OCI-LY3 (cell line): Measurements from ENCODE around the gene POLR3GL.
A peak's percentile ranks its signal among the peaks of the same experiment; 100 is the strongest.

ENCODE experiments used
- H2AFZ ChIP-seq: fragments of 200-600, 300-600 bp; shearing (Covaris generic); 2 replicates; pipeline ENCODE4 v1.6.0; 2014; ENCODE audit warnings: antibody characterized with exemption, low read depth, low read length
- H3K27ac ChIP-seq: fragments of 200-600, 300-600 bp; sonication (generic); 2 replicates; pipeline ENCODE4 v1.5.1; 2014; ENCODE audit warnings: mild to moderate bottlenecking, low read length, moderate library complexity, mixed read lengths
- H3K27me3 ChIP-seq: fragments of 200-600, 300-600 bp; sonication (generic); 2 replicates; pipeline ENCODE4 v1.6.1; 2014; ENCODE audit warnings: low read depth, low read length, mixed read lengths
- H3K36me3 ChIP-seq: fragments of 200-600, 300-600 bp; sonication (generic); replicated peaks from 2 replicates; pipeline ENCODE3; 2014; ENCODE audit warnings: low read depth, low read length, mixed read lengths
- H3K4me1 ChIP-seq: fragments of 300-600, 200-600 bp; sonication (generic); 2 replicates; pipeline ENCODE4 v1.6.1; 2014; ENCODE audit warnings: low read length, mixed read lengths
- H3K4me2 ChIP-seq: fragments of 200-600, 300-600 bp; sonication (generic); 2 replicates; pipeline ENCODE4 v1.6.1; 2014; ENCODE audit warnings: low read length, mixed read lengths
- H3K4me3 ChIP-seq: fragments of 300-600, 200-600 bp; sonication (generic); 2 replicates; pipeline ENCODE4 v1.5.1; 2014; ENCODE audit warnings: antibody characterized with exemption, mild to moderate bottlenecking, low read length, moderate library complexity
- H3K79me2 ChIP-seq: fragments of 300-600, 200-600 bp; shearing (Covaris generic); 2 replicates; pipeline ENCODE4 v1.6.1; 2014; ENCODE audit warnings: mild to moderate bottlenecking, low read length, mixed read lengths
- H3K9ac ChIP-seq: fragments of 300-600, 200-600 bp; shearing (Covaris generic); 2 replicates; pipeline ENCODE4 v1.6.0; 2014; ENCODE audit warnings: mild to moderate bottlenecking, low read length, moderate library complexity
- H3K9me3 ChIP-seq: fragments of 200-600, 300-600 bp; shearing (Covaris generic); 2 replicates; pipeline ENCODE4 v1.6.1; 2014; ENCODE audit warnings: low read length, mixed read lengths; ENCODE audit not compliant: insufficient read depth
- H4K20me1 ChIP-seq: fragments of 200-600, 300-600 bp; sonication (generic); 2 replicates; pipeline ENCODE4 v1.6.1; 2016; ENCODE audit warnings: low read length, mixed read lengths; ENCODE audit not compliant: insufficient read depth
- EZH2phosphoT487 ChIP-seq: fragments of 200-600 bp; shearing (Covaris generic); IDR thresholded peaks from 2 replicates; pipeline ENCODE4 v1.6.1; 2018; ENCODE audit warnings: antibody characterized with exemption, mixed run types, low read depth
- TF ChIP-seq, protein P1 (sequence below): fragments of 200-600, 300-600 bp; sonication (generic); IDR thresholded peaks from 2 replicates; pipeline ENCODE4 v1.5.1; 2014; ENCODE audit warnings: antibody characterized with exemption, low read length, low read depth

POLR3GL gene

DNA sequence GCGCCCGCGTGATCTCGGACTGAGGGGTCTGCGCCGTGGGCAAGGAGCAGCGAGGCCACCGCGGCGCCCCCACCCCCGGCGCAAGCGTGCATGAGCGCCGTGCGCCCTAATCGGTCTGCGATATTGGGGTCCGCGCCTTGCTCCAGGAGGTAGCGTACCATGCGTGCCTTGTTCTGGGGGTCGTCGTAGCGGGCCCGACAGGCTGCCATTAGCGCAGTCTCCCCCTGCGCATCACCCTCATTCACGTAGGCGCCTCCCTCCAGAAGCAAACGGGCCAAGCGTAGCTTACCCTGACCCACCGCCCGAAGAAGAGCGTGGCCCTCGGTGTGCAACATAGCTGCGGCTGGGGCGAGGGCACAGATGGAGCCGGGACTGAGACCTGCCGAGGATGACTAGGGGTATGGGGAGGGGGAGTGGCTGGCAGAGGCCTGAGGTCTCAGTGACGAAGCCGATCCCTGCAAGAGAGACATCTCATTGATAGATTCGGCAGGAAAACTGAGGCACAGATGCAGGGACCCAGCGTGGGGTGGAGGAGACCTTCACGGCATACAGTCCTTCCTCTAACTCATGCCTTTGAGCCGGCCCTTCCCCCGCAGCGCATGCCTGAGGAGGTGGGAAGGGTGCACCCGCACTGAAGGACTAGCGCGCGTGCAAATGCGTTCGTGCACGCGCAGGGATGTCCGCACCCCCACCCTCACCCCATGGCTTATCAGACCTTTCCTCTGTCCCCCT, 2.9 kb upstream of the POLR3GL start:
- Histone ChIP-seq H2AFZ (peak overlapping the region; percentile 87), H3K4me3 (peak overlapping the region; percentile 81), H3K27me3 (peaks cover 18% of the 10 kb centered on the region), H3K36me3 (no peaks in the 10 kb centered on the region), H3K79me2 (peaks cover 6% of the 10 kb centered on the region), H3K4me1 (peaks cover 42% of the 10 kb centered on the region), H3K4me2 (peak overlapping the region; percentile 98), H3K9ac (peak overlapping the region; percentile 73), H3K9me3 (no peaks in the 10 kb centered on the region), H4K20me1 (no peaks in the 10 kb centered on the region), H3K27ac (no peak overlapping the region)
- TF ChIP-seq EZH2phosphoT487: no peak
- TF ChIP-seq, protein P1, sequence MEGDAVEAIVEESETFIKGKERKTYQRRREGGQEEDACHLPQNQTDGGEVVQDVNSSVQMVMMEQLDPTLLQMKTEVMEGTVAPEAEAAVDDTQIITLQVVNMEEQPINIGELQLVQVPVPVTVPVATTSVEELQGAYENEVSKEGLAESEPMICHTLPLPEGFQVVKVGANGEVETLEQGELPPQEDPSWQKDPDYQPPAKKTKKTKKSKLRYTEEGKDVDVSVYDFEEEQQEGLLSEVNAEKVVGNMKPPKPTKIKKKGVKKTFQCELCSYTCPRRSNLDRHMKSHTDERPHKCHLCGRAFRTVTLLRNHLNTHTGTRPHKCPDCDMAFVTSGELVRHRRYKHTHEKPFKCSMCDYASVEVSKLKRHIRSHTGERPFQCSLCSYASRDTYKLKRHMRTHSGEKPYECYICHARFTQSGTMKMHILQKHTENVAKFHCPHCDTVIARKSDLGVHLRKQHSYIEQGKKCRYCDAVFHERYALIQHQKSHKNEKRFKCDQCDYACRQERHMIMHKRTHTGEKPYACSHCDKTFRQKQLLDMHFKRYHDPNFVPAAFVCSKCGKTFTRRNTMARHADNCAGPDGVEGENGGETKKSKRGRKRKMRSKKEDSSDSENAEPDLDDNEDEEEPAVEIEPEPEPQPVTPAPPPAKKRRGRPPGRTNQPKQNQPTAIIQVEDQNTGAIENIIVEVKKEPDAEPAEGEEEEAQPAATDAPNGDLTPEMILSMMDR: no peak

DNA sequence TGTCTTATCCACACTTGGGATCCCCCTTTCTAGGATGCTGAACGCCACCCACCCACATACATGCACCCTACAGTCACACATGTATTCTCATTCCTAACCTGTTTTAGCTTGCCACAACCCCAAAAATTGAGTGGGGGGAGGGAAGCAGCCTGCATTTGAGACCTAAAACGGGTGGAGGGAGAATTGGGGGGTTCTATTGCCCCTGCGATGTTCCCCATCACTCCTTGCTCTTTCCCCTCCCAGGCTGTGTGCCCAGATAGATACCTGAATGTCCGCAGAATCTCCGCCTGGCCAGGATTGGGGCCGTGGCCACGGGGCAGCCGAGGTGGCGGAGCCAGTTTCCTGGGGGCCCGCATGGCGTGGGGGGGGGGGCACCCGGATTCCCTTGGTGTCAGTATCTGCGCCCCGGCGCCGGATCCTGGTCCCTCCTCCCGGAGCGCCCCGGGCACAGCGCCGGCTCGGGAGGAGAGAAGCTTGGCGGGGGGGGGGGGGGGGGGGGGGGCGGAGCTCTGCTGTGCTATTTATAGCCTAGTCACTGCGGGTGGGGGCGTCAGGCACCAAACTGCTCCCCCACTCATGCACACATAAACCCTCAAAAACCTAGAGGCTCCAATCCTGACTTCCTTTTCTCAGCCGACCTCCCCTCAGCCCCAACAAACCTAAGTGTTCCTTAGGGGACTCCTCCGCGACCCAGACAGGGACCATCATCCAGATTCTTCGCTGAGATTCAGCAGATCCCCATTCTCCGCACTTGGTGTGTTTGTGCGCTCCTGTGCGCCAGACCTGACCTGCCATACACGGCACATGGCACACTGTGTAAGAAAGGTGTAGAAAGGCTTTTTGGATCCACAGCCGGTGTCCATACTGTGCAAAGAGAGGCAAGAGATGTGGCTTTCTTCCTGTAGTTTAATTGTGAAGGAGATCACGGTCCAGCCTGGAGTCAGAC, 2.1 kb upstream of the POLR3GL start:
- Histone ChIP-seq H3K9me3 (no peaks in the 10 kb centered on the region; the same call in 1 of the 2 replicates), H3K27me3 (peaks cover 18% of the 10 kb centered on the region), H3K9ac (peak overlapping the region; percentile 73), H3K36me3 (peaks cover 1% of the 10 kb centered on the region), H2AFZ (peak overlapping the region; percentile 87), H3K79me2 (no peaks in the 10 kb centered on the region; the same call in 1 of the 2 replicates), H3K4me3 (peak overlapping the region; percentile 81), H3K27ac (no peak overlapping the region), H4K20me1 (no peaks in the 10 kb centered on the region), H3K4me1 (peaks cover 37% of the 10 kb centered on the region), H3K4me2 (peak overlapping the region; percentile 98)
- no peak for TF ChIP-seq EZH2phosphoT487
- TF ChIP-seq, protein P1: no peak

DNA sequence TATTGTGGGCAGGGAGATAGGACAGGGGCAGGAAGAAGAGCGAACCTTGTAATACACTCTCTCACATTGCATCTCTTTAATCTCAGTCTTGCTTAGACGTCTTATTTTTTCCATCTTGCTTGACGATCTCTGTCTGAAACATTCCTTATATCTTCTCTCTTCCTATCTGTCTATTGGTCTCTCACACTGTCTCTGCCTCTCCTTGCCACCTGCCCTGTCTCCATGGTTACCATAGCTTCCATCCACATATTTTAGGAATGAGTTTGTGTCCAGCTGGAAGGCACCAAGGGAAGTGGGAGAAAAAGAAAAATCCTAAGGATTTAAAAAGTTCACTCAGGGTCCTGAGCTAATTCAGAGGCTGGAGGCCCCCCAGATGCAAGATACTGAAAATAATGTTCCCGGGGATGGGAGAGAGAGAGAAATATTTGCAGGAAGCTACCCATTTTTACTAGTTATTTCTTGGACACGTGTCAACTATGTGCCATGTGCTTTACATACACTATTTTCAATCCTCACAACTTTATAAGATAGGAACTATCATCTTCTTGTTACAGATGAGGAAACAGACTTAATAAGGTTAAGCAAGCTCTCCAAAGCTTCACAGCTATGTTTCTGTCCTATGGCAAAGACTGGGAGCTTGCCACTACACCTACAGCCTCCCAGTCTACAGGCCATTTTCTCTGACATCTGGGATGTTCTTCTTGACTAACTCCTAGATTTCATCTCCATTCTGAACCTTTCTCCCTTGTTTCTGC, 1.0 kb upstream of the POLR3GL start:
- TF ChIP-seq, protein P1: no peak
- no peak for TF ChIP-seq EZH2phosphoT487
- Histone ChIP-seq H3K4me3 (peak overlapping the region; percentile 81), H3K79me2 (no peaks in the 10 kb centered on the region), H3K9ac (peak overlapping the region; percentile 73), H2AFZ (0 out of 2 replicates have a peak overlapping the region, but pooled peaks have one; percentile 17), H3K27ac (no peak overlapping the region), H3K4me1 (peaks cover 33% of the 10 kb centered on the region), H3K4me2 (peak overlapping the region; percentile 98), H3K27me3 (peaks cover 18% of the 10 kb centered on the region), H4K20me1 (no peaks in the 10 kb centered on the region), H3K36me3 (peaks cover 7% of the 10 kb centered on the region), H3K9me3 (peaks cover 6% of the 10 kb centered on the region; the same call in 1 of the 2 replicates)
